Motor neuron (in vitro differentiated cells): Measurements from ENCODE around the gene ASCC2. TPM values are rescaled to one million over a fixed set of nuclear protein-coding genes. Genes with fewer than 3 reads are reported as not detected.
"Not testable (repeated sequence)": the region's sequence is repeated elsewhere in the genome, so short reads cannot be mapped to it uniquely, and the experiment has no call there.

Source experiments
- ATAC-seq, 8 experiments: fragments of 200-7000 bp; cut with Tn5 transposase; replicated peaks in 6 of 8; 2 replicates each; pipeline ENCODE4 v1.8.0; 2021; ENCODE audit warnings: mild to moderate bottlenecking in 8 of 8, moderate library complexity in 8 of 8
- H3K27ac ChIP-seq, 2 donors: fragments of 250-450 bp; sonication (Bioruptor Pico); 2 replicates each; pipeline ENCODE4 v1.9.0; 2021; ENCODE audit warnings: antibody characterized with exemption in 2 of 2, mild to moderate bottlenecking in 2 of 2, moderate library complexity in 1 of 2
- H3K4me1 ChIP-seq, 2 donors: fragments of 250-450 bp; sonication (Bioruptor Pico); replicated peaks in 1 of 2; 2 replicates each; pipeline ENCODE4 v1.6.1; 2021; ENCODE audit warnings: antibody characterized with exemption in 2 of 2, mild to moderate bottlenecking in 2 of 2, moderate library complexity in 1 of 2
- H3K4me3 ChIP-seq, 5 donors: fragments of 250-450 bp; sonication (Bioruptor Pico); 2 replicates each; pipeline ENCODE4 v1.9.0; 2021; ENCODE audit warnings: antibody characterized with exemption in 5 of 5, mild to moderate bottlenecking in 5 of 5, moderate library complexity in 4 of 5
- WGBS, 10 experiments: fragments of 450-650 bp; shearing (Covaris generic); methylation state at CpG; one replicate each; pipeline ENCODE4 v1.0.0; 2022; 5-methylcytosine and 5-hydroxymethylcytosine counted together
- in situ Hi-C, 9 experiments: fragments of 400-800 bp; cut with MboI; loops; one replicate each; pipeline ENCODE4 v1.15.0; 2021; ENCODE audit warnings: low sequenced_read_pairs in 9 of 9, low pct_unique_long_range_greater_than_20kb in 2 of 9; ENCODE audit not compliant: unreplicated experiment in 9 of 9
- total RNA-seq, 8 experiments: library from RNA; unstranded; fragments of 300-600 nt; gene quantifications; 2 replicates each; pipeline versions ENCODE4 v1.2.3 to v1.2.4, GENCODE V29; 2022

Gene ASCC2
- total RNA-seq, 8 experiments from 2014 or later: 17.8 to 70.7 (median 35.2) TPM

DNA sequence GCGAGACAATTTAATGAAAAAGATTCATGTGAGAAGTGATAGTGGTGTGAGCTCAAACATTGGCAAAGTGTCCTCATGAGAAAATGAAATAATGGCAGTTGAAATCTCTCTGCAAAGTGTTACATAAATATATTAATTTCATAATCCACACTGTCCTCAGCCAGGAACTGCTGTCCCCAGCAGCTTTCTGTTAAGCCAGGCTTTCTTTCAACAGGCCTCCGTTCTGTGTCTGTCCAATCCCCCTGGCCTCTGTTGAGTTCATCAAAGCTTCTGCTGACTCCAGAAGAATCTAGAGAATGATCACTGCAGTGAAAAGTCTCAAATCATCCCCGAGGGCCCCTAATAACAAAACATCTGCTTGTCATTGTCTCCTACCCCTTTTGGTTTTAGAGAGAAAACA is 10.0 kb upstream of the ASCC2 start:
- in situ Hi-C loops: no loop called here
- Histone ChIP-seq H3K27ac (no peak overlapping the region), H3K4me1 (no peaks in the 10 kb centered on the region), H3K4me3 (no peak overlapping the region)
- ATAC-seq: no peak
- 22 to 80% (median 38%) methylated on average over 1 to 3 of the region's 3 CpGs; no CpG with 5 or more reads in 2 of the 10 experiments for WGBS, 10 experiments

DNA sequence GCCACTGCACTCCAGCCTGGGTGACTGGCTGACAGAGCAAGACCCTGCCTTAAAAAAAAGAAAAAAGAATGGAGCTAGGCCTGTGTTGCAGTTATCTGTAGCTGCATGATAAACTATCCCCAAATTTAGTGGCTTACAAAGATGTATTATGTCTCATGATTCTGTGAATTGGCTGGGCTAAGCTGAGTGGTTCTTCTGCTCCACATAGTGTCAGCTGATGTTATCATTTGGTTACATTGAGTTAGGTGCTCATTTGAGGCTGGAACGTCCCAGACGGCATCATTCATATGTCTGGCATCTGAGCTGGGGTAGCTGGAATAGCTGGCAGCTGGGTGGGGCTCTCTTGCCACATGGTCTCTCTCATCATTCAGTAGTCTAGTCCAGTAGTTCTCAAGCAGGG is 8.2 kb upstream of the ASCC2 start:
- H3K27ac ChIP-seq: no peak overlapping the region
- H3K4me3 ChIP-seq: no peak overlapping the region
- 40 to 100% (median 80%) methylated on average over 1 to 2 of the region's 2 CpGs; no CpG with 5 or more reads in 5 of the 10 experiments for WGBS, 10 experiments
- no peaks in the 10 kb centered on the region for H3K4me1 ChIP-seq
- in situ Hi-C loops: no loop called here
- ATAC-seq: no peak

- Histone ChIP-seq H3K27ac (no peak overlapping the region), H3K4me3 (no peak overlapping the region), H3K4me1 (peaks cover 0 to 3% of the 10 kb centered on the region in 2 donors)
- WGBS, 10 experiments: 0 to 94% (median 38%) methylated on average over 1 to 2 of the region's 2 CpGs; no CpG with 5 or more reads in 3 of the 10 experiments
- ATAC-seq: peak in 7 of 8 experiments; percentile 19 to 77 (median 34)
- in situ Hi-C loops: no loop called here
These were observed 4.7 kb upstream of the ASCC2 start for GRCh38 chr22:29842740-29843139.

DNA sequence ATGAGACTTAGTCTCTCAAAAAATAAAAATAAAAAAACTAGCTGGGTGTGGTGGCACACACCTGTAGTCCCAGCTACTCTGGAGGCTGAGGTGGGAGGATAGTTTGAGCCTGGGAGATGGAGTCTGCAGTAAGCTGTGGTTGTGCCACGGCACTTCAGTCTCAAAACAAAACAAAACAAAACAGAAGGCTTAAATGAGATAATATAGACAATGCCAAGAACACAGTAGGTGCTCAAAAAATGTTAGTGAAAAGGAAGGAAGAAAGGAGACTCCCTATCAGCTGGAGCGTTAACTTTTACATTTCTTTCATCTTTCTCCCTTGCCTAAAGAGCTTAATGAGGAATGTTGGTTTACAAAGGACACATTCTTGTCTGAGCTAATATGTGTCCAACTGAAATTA is 4.1 kb upstream of the ASCC2 start:
- in situ Hi-C loops: no loop called here
- peak in 1 of 8 experiments; percentile 2 for ATAC-seq
- WGBS, 10 experiments: 42 to 100% (median 58%) methylated on average over 1 to 2 of the region's 2 CpGs; no CpG with 5 or more reads in 5 of the 10 experiments
- Histone ChIP-seq H3K4me3 (no peak overlapping the region), H3K4me1 (peaks cover 1 to 6% of the 10 kb centered on the region in 2 donors), H3K27ac (no peak overlapping the region)

- Histone ChIP-seq H3K4me1 (peaks cover 5 to 11% of the 10 kb centered on the region in 2 donors), H3K27ac (no peak overlapping the region), H3K4me3 (no peak overlapping the region)
- in situ Hi-C loops: no loop called here
- no peak for ATAC-seq
These were observed 2.4 kb upstream of the ASCC2 start for GRCh38 chr22:29840498-29840897.

- Histone ChIP-seq H3K27ac (no peak overlapping the region), H3K4me1 (peaks cover 5 to 11% of the 10 kb centered on the region in 2 donors), H3K4me3 (no peak overlapping the region)
- no peak for ATAC-seq
- 0 to 100% (median 100%) methylated on average over 1 of the region's 1 CpG; no CpG with 5 or more reads in 5 of the 10 experiments for WGBS, 10 experiments
- in situ Hi-C loops: no loop called here
These were observed 965 bp upstream of the ASCC2 start for GRCh38 chr22:29839039-29839438.

DNA sequence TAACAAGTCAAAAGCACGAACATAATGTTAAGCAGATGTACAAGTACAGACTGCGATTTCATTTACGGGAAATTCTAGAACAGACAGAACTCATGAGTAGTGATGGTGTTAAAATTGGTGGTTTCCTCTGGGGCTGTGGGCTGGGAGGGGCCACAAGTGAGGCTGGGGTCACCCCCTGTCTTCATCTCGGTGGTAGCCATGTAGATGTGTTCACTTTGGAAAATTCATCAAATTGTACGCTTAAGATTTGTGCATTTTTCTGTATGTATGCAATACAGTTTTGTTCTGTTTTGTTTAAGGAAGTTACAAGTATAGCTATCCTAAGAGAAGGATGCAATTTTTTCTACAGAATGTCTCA is 504 bp upstream of the ASCC2 start:
- no peak for ATAC-seq
- in situ Hi-C loops: no loop called here
- Histone ChIP-seq H3K4me3 (peak overlapping the region; percentile 57 to 90 (median 73)), H3K27ac (peak overlapping the region in 1 of 2 donors; percentile 5), H3K4me1 (peaks cover 5 to 11% of the 10 kb centered on the region in 2 donors)
- WGBS, 10 experiments: 0 to 100% (median 70%) methylated on average over 1 to 5 of the region's 5 CpGs; no CpG with 5 or more reads in 5 of the 10 experiments

- ATAC-seq, H3K27ac ChIP-seq, in situ Hi-C loops: not testable (repeated sequence)
- Histone ChIP-seq H3K4me1 (peaks cover 5 to 11% of the 10 kb centered on the region in 2 donors), H3K4me3 (peak overlapping the region; percentile 57 to 90 (median 73))
- WGBS, 10 experiments: 70 to 100% (median 90%) methylated on average over 2 to 13 of the region's 18 CpGs; no CpG with 5 or more reads in 1 of the 10 experiments
These were observed 1.2 kb downstream of the ASCC2 start for GRCh38 chr22:29836791-29837370.

DNA sequence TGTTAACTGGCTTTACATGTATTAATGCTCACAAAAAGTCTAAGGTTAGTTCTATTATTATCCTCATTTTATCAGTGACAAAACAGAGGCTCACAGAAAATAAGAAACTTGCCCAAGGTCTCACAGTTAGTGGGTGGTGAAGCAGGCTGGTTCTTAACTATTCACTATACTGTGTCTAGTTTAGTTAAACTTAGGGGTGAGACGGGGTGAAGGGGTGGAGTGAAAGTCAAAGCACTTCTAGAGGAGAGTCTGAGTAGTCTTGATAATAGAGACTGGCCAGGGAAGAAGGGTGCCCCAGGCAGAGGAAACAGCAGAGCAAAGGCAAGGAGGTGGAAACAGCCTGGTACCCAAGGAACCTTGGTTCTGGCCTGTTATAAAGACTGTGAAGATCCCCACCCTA is 4.0 kb downstream of the ASCC2 start:
- WGBS, 10 experiments: 91 to 100% (median 100%) methylated on average over 1 of the region's 1 CpG; no CpG with 5 or more reads in 7 of the 10 experiments

DNA sequence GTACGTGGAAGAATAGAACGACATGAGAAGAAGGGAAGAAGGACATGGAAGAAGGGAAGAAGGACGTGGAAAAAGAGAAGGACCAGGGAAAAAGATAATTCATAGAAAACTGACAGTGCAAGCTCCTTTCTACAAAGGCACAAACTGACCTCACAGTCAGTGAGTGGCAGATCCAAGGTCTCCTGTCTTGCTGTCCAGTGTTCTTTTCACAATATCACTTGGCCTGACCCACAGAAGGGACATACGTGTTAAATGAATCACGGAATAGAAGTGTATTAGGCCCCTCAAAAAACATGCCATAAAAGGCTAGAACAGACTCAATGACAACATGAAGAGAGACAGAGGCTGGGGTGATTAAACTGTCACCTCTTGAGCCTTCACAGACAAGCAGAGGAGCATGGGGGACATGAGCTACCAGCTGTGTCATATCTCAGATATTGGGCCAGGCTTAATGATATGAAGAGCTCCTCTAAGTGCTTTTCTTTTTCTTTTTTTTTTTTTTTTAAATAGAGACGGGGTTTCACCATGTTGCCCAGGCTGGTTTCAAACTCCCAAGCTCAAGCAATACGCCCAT is 4.6 kb downstream of the ASCC2 start:
- H3K4me3 ChIP-seq: no peak overlapping the region
- ATAC-seq: no peak
- 76 to 100% (median 90%) methylated on average over 2 to 7 of the region's 7 CpGs; no CpG with 5 or more reads in 2 of the 10 experiments for WGBS, 10 experiments
- H3K27ac ChIP-seq: no peak overlapping the region
- H3K4me1 ChIP-seq: peaks cover 5 to 10% of the 10 kb centered on the region in 2 donors
- in situ Hi-C loops: no loop called here

More for the DNA sequence above, 4.0 kb downstream of the ASCC2 start:
- Histone ChIP-seq H3K27ac (no peak overlapping the region), H3K4me1 (peaks cover 5 to 11% of the 10 kb centered on the region in 2 donors), H3K4me3 (no peak overlapping the region)
- ATAC-seq: no peak
- in situ Hi-C loops: no loop called here

- no peak for ATAC-seq
- in situ Hi-C loops: no loop called here
- WGBS, 10 experiments: 68 to 100% (median 91%) methylated on average over 1 to 8 of the region's 9 CpGs; no CpG with 5 or more reads in 1 of the 10 experiments
These were observed 6.1 kb downstream of the ASCC2 start for GRCh38 chr22:29831958-29832357.

DNA sequence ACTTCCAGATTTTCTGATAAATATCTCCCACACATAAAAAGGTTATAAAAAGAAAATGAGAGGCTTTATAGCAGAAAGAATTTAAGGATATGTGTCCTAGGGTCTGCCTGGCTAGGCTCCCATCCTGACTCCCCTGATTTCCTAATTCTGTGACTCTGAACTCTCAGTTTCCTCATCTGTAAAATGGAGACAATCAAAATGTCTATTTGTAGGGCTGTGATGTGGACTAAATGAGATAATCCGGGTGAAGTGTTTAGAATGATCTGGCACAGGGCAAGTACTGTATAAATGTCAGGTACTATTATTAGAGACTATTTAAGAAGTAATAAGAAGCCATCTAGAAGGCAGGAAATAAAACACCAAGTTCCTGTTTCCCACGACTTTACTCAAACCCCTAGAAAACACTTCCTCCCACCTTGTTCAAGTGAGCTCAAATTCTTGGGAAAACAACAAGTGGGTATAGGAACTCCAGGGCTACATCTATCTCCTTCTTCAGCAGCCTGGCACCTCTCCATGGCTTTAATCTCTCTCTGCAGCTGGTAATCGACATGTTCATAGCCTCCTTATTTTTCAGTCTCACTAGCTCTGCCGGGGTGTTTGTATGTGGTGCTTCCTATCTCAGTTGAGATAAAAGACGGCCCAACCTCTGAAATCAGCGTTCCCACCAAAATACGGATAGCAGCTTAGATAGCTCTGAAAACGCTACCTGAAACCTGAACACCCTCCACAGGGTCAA is 6.7 kb downstream of the ASCC2 start:
- WGBS, 10 experiments: 60 to 98% (median 88%) methylated on average over 1 to 8 of the region's 8 CpGs; no CpG with 5 or more reads in 1 of the 10 experiments
- ATAC-seq: no peak
- Histone ChIP-seq H3K27ac (no peak overlapping the region), H3K4me3 (no peak overlapping the region), H3K4me1 (peaks cover 9% of the 10 kb centered on the region in 2 donors)
- in situ Hi-C loops: no loop called here

More at GRCh38 chr22:29831958-29832357, 6.1 kb downstream of the ASCC2 start:
- Histone ChIP-seq H3K4me1 (peaks cover 11 to 12% of the 10 kb centered on the region in 2 donors), H3K27ac (no peak overlapping the region), H3K4me3 (no peak overlapping the region)

DNA sequence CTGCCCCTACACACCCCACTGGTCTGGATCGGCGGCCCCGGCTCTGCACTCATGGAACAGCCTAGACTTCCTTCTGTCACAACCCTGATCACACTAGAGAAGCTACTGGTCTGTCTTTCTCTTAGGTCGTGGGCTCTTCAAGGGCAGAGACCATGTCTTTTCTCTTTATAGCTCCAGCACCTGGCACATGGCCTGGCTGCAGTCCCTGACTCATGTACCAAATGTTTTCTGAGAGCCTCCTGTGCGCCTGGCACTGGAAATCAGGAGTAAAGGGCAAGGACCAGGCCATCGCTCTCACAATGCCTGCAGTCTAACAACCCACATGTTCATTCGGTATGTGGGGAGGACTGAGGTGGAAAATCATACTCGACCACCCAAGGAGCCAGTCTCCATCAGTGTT is 7.5 kb downstream of the ASCC2 start:
- Histone ChIP-seq H3K27ac (no peak overlapping the region), H3K4me3 (no peak overlapping the region), H3K4me1 (peaks cover 9% of the 10 kb centered on the region in 2 donors)
- WGBS, 10 experiments: 67 to 100% (median 94%) methylated on average over 1 to 7 of the region's 8 CpGs; no CpG with 5 or more reads in 2 of the 10 experiments
- in situ Hi-C loops: no loop called here
- no peak for ATAC-seq
